HK-2 (cell line): Measurements from ENCODE around the gene COL24A1.
"Not testable (repeated sequence)": the region's sequence is repeated elsewhere in the genome, so short reads cannot be mapped to it uniquely, and the experiment has no call there.

Experiments
- DNase-seq: peaks from one replicate; pipeline ENCODE4 v3.0.0-alpha.2; 2018; ENCODE audit not compliant: unreplicated experiment

The COL24A1 gene

GRCh38 chr1:86072474-86072873, 84.1 kb downstream of the COL24A1 start:
- not testable (repeated sequence) for DNase-seq

DNA sequence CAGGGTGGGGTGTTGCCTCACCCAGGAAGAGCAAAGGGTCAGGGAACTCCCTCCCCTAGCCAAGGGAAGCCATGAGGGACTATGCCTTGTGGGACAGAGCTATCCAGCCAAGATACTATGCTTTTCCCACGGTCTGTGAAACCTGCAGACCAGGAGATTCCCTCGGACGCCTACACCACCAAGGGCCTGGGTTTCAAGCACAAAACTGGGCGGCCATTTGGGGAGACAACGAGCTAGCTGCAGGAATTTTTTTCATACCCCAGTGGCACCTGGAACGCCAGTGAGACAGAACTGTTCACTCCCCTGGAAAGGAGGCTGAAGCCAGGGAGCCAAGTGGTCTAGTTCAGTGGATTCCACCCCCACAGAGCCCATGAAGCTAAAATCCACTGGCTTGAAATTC, 84.7 kb downstream of the COL24A1 start:
- DNase-seq: not testable (repeated sequence)

GRCh38 chr1:86069757-86070145, 86.8 kb downstream of the COL24A1 start:
- DNase-seq: no peak

- DNase-seq: no peak
Measured at GRCh38 chr1:86068841-86069756, 87.5 kb downstream of the COL24A1 start.

- DNase-seq: no peak
Measured at GRCh38 chr1:86068271-86068721, 88.3 kb downstream of the COL24A1 start.

- DNase-seq: no peak
Measured at GRCh38 chr1:86067626-86068025, 88.9 kb downstream of the COL24A1 start.

DNA sequence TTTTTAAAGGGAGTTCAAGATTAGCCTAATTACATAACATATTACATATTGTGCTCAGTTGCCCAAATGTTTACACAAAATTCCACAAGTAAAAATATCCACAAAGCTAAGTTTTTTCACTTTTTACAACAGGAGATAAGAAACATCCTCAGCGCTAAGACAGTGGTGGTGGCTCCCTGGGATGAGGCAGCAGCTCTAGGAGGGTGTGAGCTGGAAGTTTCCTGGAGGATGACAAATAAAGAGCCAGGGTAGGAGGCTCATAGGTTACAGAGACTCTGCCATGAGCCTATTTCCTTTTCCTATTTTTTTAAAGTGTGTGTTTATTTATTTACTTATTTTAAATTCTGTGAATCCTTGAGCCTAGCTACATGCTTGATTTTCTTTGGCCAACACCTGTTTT, 91.7 kb downstream of the COL24A1 start:
- no peak for DNase-seq

GRCh38 chr1:86063721-86064120, 92.9 kb downstream of the COL24A1 start:
- no peak for DNase-seq

- DNase-seq: no peak
Measured at GRCh38 chr1:86062453-86062852, 94.1 kb downstream of the COL24A1 start.

DNA sequence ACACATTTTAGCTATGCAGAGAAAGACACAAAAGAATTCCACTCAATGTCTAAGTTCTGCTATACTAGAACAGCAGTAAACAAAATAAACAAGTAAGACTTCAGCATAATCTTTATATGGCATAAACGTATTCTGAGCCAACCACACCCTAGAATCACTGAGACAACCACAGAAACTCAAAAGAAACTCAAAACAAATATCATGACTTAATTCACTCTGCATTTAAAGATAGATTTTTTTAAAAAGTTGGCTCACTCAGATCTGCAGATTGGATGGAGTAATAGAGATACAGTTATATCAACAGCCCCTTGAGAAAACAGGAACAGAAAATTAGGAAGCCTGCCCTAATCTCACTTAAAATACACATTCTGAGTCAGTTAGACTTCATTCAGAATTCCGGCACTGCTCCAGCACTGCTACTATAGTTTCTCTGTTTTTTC, 95.0 kb downstream of the COL24A1 start:
- DNase-seq: no peak

DNA sequence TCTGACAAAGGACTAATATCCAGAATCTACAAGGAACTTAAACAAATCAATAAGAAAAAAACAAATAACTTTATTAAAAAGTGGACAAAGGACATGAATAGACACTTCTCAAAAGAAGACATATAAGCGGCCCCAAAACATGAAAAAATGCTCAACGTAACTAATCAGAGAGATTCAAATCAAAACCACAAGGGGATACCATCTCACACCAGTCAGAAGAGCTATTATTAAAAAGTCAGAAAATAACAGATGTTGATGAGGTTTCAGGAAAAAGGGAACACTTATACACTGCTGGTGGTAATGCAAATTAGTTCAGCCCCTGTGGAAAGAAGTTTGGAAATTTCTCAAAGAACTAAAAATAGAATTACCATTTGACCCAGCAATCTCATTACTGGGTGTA, 102.2 kb downstream of the COL24A1 start:
- no peak for DNase-seq

DNA sequence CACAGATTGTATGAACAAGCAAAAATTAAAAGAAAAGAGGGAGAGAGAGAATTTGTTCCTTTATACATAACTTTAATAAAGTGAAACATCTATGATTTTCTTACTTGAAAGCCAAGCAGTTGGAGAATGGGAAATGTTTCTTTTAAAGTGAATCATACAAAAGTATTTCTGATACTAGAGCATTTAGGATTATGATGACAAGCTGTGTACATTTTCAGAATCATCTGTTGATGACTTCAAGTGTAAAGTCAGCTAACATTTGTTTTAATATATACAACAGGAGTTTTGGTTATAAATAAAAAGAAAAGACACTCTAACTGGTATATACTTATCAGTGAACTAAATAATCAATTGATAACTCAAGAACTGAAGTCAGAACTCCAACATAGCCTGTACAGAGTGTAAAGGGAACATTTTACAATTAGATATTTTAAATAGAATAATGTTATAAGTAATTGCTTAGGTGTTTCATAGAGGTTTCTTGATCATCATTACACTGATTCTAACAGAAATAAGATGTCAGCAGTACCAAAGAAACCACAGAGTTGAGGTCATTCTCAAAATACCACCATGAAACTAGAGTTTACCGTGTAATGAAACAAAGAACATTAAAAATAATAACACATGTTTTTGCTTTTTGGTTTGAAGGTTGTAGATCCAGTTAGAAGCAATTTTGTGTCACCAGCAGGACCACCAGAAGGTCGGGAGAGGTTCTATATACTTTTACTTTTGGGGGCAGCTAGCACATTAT, 103.4 kb downstream of the COL24A1 start:
- DNase-seq: no peak

GRCh38 chr1:86035101-86035500, 121.5 kb downstream of the COL24A1 start:
- no peak for DNase-seq

DNA sequence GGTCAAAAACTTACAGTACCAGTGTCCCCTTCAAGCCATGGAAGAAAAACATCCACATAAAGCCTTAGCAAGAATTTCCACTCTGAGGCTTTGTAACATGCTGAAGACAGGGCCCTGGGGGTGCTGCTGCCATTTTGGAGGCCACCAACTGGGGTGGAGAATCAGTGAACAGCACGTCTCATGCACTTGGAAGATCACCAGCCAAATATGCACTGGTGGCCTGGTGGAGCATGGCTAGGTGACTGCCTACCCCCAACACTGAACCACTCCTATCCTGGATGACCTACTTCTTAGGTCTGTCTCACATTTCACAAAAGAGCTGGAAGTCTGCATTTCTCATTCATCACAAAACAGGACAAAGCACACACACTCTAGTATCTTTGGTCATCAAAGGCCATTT, 126.4 kb downstream of the COL24A1 start:
- no peak for DNase-seq

- peak; percentile 3 for DNase-seq
Measured at GRCh38 chr1:86018283-86018923, 138.2 kb downstream of the COL24A1 start.

DNA sequence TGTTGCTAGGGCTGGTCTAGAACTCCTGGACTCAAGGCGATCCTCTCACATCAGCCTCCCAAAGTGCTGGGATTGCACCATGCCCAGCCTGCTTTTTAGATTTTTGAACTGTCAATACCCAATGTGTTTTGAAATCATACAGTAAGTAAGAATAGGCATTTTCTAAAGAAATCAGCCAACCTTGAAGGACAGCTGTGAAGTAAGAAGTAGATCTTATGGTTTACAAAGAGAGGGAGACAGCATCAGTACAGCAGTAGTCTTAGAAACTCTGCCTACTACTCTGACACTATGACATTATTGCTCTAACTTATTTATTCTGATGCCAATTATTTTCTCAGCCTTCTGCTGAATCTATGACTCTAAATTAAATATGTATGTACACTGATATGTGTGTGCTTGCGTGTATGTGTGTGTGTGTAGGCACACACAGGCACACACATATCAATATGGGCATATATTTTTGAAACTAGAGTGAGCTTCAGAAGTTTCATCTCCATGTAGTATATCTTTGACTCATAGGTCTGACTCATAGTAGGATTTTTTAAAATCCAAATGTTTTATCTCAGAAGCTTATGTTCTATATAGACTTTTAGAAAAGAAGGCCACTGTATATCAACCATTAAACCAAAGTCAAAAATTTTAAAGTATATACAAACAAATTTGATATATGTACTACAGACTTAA, 140.4 kb downstream of the COL24A1 start:
- no peak for DNase-seq

GRCh38 chr1:86015375-86015774, 141.2 kb downstream of the COL24A1 start:
- no peak for DNase-seq

DNA sequence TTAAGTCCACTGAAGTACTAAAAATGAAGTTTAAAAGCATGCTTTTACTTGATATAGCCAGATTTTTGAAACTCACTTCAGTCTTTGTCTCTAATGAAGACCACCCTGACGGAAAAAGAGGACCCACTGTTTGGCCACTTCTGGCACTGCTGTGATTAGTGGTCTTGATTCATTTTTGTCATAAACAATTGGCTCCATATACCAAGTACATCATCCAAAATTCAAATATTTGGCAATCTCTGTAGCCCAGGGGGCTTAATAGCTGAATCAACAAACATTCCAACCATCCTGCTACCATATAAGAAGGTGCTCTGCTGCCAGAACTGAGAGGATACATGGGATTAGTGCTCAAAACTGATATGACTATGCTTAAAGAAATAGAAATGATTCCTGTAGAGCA, 156.0 kb downstream of the COL24A1 start:
- DNase-seq: no peak

DNA sequence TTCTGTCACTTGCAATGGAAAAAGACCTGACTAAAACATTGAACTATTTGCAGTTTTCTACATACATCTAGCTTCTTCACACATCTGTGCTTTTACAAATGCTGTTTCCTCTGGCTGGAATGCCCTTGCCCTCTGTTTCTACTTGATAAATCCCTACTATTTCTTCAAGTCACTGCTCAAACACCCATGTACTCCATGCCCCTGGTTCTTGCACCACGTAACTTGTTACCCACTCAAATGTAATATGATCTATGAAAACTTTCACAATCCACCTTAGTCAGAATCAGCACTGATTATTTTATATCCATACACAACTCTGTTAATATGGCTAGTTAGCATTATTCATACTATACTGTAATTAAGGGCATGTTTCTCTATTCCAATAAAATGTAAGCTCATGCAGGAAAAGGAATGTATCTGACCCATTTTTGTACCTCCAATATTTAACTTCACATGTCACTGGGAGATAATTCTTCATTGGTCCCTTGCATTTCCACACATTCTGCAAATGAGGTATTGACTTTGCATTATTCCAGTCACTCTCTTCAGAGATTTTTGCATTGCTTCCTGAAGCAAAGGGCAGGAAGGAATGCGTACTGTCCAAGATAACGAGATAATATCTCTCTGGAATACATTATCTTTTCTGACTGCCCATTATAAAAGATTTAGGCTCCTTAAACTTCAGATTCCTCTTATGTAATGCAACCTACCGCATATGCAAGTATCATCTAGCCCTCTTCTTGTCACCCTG, 158.3 kb downstream of the COL24A1 start:
- DNase-seq: no peak

DNA sequence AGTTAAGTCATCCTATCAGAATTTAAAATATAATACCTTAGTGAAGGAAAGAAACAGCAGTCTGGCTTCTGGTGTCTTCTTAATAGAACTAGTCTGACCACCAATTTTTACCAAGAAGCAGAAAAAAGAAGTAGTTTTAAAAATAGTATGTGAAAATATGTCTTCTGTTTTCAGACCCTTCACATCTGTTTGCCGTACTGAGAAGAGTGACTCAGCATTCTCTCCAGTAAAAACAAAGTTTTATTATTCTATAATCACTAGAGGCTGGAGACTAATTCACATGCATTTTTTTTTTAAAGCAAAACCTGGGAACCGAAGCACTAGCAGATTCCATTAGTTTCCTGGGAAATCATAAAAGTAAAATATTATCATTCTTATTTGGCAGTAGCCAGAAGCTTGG, 163.8 kb downstream of the COL24A1 start:
- no peak for DNase-seq

DNA sequence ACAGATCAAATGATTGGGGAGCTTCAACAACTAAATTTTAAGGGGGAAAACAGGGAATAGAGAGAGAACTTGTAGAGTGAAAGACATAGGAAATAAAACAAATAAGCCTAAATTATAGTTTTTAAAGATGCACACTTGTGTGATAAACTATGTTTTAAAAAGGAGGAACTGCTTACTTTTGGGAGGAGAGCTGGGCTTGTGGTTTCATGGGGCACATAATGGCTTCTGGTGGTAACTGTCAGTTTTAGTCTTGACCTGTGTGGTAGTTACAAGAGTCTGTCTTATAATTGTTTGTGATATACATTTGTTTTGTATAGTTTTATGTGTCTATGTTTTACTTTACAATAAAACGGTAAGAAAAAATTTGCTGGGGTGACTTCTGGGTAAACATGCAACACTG, 165.3 kb downstream of the COL24A1 start:
- DNase-seq: no peak
